ENCODE data around the gene DENND1B.

Gene DENND1B

DNA sequence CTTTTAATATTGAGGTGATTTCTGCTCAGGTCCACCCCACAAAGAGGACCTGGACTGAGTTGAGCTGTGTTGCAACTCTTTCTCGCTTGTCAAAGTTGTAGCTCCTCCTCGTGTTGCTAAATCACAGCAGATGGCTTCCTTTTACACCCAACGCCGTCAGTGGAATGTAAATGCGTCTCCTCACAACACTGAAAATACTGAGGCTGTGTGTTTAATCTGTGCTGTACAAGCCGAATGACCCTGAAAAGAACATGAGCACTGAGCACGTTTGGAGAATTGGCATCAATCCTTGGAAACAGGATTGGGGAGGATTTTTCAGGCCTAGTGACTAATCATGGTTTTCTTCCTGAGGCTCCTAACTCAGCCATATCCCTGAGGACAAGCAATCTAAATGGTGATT, 311.2 kb downstream of the DENND1B start:
- no CpG with 5 or more reads among the region's 7 CpGs for WGBS (ENCODE audit: insufficient coverage, insufficient read length)
- Histone ChIP-seq H3K27ac (ENCODE audit: low read length) (no peak overlapping the region), H3K9me3 (ENCODE audit: control insufficient read depth, insufficient read depth, low read length) (no peaks in the 10 kb centered on the region), H3K4me1 (ENCODE audit: control insufficient read depth, insufficient read depth, low read length) (peaks cover 1% of the 10 kb centered on the region; the same call in 1 of the 2 replicates), H3K27me3 (ENCODE audit: control insufficient read depth, insufficient read depth, low read length) (no peaks in the 10 kb centered on the region), H3K36me3 (ENCODE audit: control insufficient read depth, insufficient read depth, low read length) (no peaks in the 10 kb centered on the region), H3K4me3 (ENCODE audit: low read length) (no peak overlapping the region)
- no peak for DNase-seq (ENCODE audit: low read depth, low spot score)

DNA sequence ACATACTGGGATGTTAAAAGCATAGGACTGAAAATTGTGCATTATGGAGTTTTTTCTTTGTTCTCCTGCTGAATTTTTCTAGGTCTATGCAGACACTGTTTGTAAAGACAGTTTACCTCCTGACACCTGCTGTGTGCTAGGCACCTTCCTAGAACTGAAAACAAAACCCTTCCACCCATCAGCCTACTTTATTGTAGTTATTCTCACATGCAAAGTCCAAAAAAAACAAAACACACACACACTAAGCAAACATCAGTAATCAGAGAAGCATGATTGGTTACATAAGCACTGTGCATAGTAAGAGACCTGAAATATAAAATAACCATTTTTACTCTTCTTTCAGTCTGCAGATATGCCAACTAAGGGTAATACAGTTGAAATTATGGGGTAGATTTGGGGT, 312.1 kb downstream of the DENND1B start:
- no peak overlapping the region for H3K4me3 ChIP-seq (ENCODE audit: low read length)
- DNase-seq (ENCODE audit: low read depth, low spot score) = no peak

DNA sequence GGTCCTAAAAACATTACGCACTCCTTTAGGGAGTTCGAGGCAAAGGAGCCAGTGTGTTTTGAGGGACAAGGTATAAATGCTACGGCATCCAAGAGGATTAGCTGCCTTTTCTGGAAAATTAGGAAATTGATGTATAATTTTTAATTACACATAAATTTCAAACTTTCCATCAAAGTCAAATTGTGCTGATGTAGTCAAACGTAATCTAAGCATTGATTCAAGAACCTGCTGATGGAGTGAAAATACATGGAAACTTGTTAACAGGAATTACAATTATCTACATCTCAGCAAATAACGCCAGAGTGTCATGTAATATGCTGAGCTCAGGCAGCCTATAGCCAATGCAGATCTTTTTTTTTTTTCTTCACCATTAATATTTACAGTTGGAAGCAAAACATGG, 312.7 kb downstream of the DENND1B start:
- no peak overlapping the region for H3K4me3 ChIP-seq (ENCODE audit: low read length)
- H3K9me3 ChIP-seq (ENCODE audit: control insufficient read depth, insufficient read depth, low read length) = no peaks in the 10 kb centered on the region
- no peak for DNase-seq (ENCODE audit: low read depth, low spot score)
- no peaks in the 10 kb centered on the region for H3K27me3 ChIP-seq (ENCODE audit: control insufficient read depth, insufficient read depth, low read length)
- H3K27ac ChIP-seq (ENCODE audit: low read length) = no peak overlapping the region
- WGBS (ENCODE audit: insufficient coverage, insufficient read length) = no CpG with 5 or more reads among the region's 5 CpGs
- H3K36me3 ChIP-seq (ENCODE audit: control insufficient read depth, insufficient read depth, low read length) = no peaks in the 10 kb centered on the region
- H3K4me1 ChIP-seq (ENCODE audit: control insufficient read depth, insufficient read depth, low read length) = no peaks in the 10 kb centered on the region; the same call in 1 of the 2 replicates

More for the DNA sequence above, 312.1 kb downstream of the DENND1B start:
- Histone ChIP-seq H3K27me3 (ENCODE audit: control insufficient read depth, insufficient read depth, low read length) (no peaks in the 10 kb centered on the region), H3K27ac (ENCODE audit: low read length) (no peak overlapping the region), H3K36me3 (ENCODE audit: control insufficient read depth, insufficient read depth, low read length) (no peaks in the 10 kb centered on the region), H3K9me3 (ENCODE audit: control insufficient read depth, insufficient read depth, low read length) (no peaks in the 10 kb centered on the region), H3K4me1 (ENCODE audit: control insufficient read depth, insufficient read depth, low read length) (no peaks in the 10 kb centered on the region; the same call in 1 of the 2 replicates)
